ENCODE measurements around the gene SYNJ2. TPM values are rescaled to one million over a fixed set of nuclear protein-coding genes. Genes with fewer than 3 reads are reported as not detected.

The SYNJ2 gene
- total and polyA plus RNA-seq, 2 experiments from 2014 or later: 2.8 to 5.6 TPM

DNA sequence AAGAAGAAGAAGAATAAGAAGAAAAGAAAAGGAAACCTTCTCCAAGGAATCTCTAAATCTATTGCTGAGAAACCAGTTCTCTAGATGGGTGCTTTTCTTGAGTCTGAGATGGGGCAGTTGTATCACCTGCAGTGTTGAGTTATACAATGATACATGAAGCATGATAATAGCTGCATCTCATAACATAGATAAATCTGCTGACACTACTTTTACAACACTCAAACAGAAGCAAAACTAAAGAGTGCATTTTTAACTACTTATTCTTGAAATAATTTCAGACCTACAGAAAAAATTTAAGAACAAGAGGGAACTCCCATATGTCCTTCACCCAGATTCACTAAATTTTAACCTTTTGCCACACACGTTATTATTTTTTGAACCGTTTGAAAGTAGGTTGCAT, 70.3 kb downstream of the SYNJ2 start:
- Histone ChIP-seq H3K27ac (ENCODE audit: low read depth) (no peak overlapping the region), H3K4me3 (no peak overlapping the region), H3K79me2 (replicated peaks; ENCODE audit: insufficient read depth) (no peaks in the 10 kb centered on the region), H4K20me1 (replicated peaks; ENCODE audit: insufficient read depth) (no peaks in the 10 kb centered on the region), H3K27me3 (ENCODE audit: insufficient read depth) (no peaks in the 10 kb centered on the region), H3K36me3 (ENCODE audit: insufficient read depth) (no peaks in the 10 kb centered on the region), H2AFZ (no peak overlapping the region), H3F3A (replicated peaks; ENCODE audit: low read depth) (no peaks in the 10 kb centered on the region), H3K9me2 (ENCODE audit: insufficient read depth) (no peaks in the 10 kb centered on the region), H3K4me2 (no peak overlapping the region), H3K4me1 (ENCODE audit: insufficient read depth) (no peaks in the 10 kb centered on the region)
- Mint-ChIP-seq H3K36me3 (ENCODE audit: low read depth) (peaks cover 8% of the 10 kb centered on the region; the same call in 2 of the 3 replicates), H3K27ac (no peak overlapping the region), H3K27me3 (ENCODE audit: insufficient read depth, low read depth, poor library complexity) (peaks cover 14% of the 10 kb centered on the region), H3K4me3 (no peak overlapping the region), H3K9me3 (no peaks in the 10 kb centered on the region), H3K4me1 (peaks cover 4% of the 10 kb centered on the region; the same call in 1 of the 3 replicates)
- ATAC-seq (no peak), DNase-seq (ENCODE audit: low spot score) (no peak)
- TF ChIP-seq STAT1 (IDR thresholded peaks at IDR 0.05; ENCODE audit: unreplicated experiment) (no peak), CREB1 (CRISPR knock-in tag; IDR thresholded peaks at IDR 0.05; ENCODE audit: low read depth) (no peak), ZNF331 (CRISPR knock-in tag; IDR thresholded peaks at IDR 0.05; ENCODE audit: low read depth) (no peak), JUNB (IDR thresholded peaks at IDR 0.05; ENCODE audit: unreplicated experiment) (no peak), NANOG (IDR thresholded peaks at IDR 0.05; ENCODE audit: borderline replicate concordance) (no peak), EZH2 (IDR thresholded peaks at IDR 0.05; ENCODE audit: low read depth, unreplicated experiment) (no peak), EZH2phosphoT487 (IDR thresholded peaks at IDR 0.05; ENCODE audit: unreplicated experiment) (no peak), POLR2AphosphoS5 (IDR thresholded peaks at IDR 0.05; ENCODE audit: low read depth) (no peak), ZNF114 (CRISPR knock-in tag; IDR thresholded peaks at IDR 0.05) (no peak)
- TF ChIP-seq, protein P1, sequence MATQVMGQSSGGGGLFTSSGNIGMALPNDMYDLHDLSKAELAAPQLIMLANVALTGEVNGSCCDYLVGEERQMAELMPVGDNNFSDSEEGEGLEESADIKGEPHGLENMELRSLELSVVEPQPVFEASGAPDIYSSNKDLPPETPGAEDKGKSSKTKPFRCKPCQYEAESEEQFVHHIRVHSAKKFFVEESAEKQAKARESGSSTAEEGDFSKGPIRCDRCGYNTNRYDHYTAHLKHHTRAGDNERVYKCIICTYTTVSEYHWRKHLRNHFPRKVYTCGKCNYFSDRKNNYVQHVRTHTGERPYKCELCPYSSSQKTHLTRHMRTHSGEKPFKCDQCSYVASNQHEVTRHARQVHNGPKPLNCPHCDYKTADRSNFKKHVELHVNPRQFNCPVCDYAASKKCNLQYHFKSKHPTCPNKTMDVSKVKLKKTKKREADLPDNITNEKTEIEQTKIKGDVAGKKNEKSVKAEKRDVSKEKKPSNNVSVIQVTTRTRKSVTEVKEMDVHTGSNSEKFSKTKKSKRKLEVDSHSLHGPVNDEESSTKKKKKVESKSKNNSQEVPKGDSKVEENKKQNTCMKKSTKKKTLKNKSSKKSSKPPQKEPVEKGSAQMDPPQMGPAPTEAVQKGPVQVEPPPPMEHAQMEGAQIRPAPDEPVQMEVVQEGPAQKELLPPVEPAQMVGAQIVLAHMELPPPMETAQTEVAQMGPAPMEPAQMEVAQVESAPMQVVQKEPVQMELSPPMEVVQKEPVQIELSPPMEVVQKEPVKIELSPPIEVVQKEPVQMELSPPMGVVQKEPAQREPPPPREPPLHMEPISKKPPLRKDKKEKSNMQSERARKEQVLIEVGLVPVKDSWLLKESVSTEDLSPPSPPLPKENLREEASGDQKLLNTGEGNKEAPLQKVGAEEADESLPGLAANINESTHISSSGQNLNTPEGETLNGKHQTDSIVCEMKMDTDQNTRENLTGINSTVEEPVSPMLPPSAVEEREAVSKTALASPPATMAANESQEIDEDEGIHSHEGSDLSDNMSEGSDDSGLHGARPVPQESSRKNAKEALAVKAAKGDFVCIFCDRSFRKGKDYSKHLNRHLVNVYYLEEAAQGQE (IDR thresholded peaks at IDR 0.05; ENCODE audit: unreplicated experiment): no peak
- TF ChIP-seq, protein P2, sequence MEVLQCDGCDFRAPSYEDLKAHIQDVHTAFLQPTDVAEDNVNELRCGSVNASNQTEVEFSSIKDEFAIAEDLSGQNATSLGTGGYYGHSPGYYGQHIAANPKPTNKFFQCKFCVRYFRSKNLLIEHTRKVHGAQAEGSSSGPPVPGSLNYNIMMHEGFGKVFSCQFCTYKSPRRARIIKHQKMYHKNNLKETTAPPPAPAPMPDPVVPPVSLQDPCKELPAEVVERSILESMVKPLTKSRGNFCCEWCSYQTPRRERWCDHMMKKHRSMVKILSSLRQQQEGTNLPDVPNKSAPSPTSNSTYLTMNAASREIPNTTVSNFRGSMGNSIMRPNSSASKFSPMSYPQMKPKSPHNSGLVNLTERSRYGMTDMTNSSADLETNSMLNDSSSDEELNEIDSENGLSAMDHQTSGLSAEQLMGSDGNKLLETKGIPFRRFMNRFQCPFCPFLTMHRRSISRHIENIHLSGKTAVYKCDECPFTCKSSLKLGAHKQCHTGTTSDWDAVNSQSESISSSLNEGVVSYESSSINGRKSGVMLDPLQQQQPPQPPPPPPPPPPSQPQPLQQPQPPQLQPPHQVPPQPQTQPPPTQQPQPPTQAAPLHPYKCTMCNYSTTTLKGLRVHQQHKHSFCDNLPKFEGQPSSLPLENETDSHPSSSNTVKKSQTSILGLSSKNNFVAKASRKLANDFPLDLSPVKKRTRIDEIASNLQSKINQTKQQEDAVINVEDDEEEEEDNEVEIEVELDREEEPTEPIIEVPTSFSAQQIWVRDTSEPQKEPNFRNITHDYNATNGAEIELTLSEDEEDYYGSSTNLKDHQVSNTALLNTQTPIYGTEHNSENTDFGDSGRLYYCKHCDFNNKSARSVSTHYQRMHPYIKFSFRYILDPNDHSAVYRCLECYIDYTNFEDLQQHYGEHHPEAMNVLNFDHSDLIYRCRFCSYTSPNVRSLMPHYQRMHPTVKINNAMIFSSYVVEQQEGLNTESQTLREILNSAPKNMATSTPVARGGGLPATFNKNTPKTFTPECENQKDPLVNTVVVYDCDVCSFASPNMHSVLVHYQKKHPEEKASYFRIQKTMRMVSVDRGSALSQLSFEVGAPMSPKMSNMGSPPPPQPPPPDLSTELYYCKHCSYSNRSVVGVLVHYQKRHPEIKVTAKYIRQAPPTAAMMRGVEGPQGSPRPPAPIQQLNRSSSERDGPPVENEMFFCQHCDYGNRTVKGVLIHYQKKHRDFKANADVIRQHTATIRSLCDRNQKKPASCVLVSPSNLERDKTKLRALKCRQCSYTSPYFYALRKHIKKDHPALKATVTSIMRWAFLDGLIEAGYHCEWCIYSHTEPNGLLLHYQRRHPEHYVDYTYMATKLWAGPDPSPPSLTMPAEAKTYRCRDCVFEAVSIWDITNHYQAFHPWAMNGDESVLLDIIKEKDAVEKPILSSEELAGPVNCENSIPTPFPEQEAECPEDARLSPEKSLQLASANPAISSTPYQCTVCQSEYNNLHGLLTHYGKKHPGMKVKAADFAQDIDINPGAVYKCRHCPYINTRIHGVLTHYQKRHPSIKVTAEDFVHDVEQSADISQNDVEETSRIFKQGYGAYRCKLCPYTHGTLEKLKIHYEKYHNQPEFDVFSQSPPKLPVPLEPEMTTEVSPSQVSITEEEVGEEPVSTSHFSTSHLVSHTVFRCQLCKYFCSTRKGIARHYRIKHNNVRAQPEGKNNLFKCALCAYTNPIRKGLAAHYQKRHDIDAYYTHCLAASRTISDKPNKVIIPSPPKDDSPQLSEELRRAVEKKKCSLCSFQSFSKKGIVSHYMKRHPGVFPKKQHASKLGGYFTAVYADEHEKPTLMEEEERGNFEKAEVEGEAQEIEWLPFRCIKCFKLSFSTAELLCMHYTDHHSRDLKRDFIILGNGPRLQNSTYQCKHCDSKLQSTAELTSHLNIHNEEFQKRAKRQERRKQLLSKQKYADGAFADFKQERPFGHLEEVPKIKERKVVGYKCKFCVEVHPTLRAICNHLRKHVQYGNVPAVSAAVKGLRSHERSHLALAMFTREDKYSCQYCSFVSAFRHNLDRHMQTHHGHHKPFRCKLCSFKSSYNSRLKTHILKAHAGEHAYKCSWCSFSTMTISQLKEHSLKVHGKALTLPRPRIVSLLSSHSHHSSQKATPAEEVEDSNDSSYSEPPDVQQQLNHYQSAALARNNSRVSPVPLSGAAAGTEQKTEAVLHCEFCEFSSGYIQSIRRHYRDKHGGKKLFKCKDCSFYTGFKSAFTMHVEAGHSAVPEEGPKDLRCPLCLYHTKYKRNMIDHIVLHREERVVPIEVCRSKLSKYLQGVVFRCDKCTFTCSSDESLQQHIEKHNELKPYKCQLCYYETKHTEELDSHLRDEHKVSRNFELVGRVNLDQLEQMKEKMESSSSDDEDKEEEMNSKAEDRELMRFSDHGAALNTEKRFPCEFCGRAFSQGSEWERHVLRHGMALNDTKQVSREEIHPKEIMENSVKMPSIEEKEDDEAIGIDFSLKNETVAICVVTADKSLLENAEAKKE (CRISPR knock-in tag; IDR thresholded peaks at IDR 0.05): no peak
- TF ChIP-seq, protein P3, sequence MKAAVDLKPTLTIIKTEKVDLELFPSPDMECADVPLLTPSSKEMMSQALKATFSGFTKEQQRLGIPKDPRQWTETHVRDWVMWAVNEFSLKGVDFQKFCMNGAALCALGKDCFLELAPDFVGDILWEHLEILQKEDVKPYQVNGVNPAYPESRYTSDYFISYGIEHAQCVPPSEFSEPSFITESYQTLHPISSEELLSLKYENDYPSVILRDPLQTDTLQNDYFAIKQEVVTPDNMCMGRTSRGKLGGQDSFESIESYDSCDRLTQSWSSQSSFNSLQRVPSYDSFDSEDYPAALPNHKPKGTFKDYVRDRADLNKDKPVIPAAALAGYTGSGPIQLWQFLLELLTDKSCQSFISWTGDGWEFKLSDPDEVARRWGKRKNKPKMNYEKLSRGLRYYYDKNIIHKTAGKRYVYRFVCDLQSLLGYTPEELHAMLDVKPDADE (IDR thresholded peaks at IDR 0.05): no peak
- TF ChIP-seq, protein P4, sequence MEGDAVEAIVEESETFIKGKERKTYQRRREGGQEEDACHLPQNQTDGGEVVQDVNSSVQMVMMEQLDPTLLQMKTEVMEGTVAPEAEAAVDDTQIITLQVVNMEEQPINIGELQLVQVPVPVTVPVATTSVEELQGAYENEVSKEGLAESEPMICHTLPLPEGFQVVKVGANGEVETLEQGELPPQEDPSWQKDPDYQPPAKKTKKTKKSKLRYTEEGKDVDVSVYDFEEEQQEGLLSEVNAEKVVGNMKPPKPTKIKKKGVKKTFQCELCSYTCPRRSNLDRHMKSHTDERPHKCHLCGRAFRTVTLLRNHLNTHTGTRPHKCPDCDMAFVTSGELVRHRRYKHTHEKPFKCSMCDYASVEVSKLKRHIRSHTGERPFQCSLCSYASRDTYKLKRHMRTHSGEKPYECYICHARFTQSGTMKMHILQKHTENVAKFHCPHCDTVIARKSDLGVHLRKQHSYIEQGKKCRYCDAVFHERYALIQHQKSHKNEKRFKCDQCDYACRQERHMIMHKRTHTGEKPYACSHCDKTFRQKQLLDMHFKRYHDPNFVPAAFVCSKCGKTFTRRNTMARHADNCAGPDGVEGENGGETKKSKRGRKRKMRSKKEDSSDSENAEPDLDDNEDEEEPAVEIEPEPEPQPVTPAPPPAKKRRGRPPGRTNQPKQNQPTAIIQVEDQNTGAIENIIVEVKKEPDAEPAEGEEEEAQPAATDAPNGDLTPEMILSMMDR (conservative IDR thresholded peaks at IDR 0.05; ENCODE audit: low read depth in 2 of 2): no peak

Data from GM23338 (cell line).